PC-9 (cell line): ENCODE measurements around the gene TMEFF2.

Experiments
- CTCF ChIP-seq: fragments of 200-600 bp; sonication (generic); conservative IDR thresholded peaks from 2 replicates; pipeline ENCODE4 v1.6.1; 2017; ENCODE audit warnings: mixed run types, antibody characterized with exemption, mild to moderate bottlenecking, moderate library complexity
- EZH2 ChIP-seq: fragments of 200-600 bp; sonication (generic); IDR thresholded peaks from 2 replicates; pipeline ENCODE4 v1.8.0; 2017; ENCODE audit warnings: antibody characterized with exemption, low read depth

- TF ChIP-seq CTCF (no peak), EZH2 (no peak)
Measured at GRCh38 chr2:192155511-192156118, 39.1 kb downstream of the TMEFF2 start.
